Tibial nerve (tissue), 3 donors: ENCODE measurements around the gene PCDHGA8.

ENCODE experiments used
- EP300 ChIP-seq, 2 donors: sonication (generic); formaldehyde crosslinking; IDR thresholded peaks; one replicate each; pipeline ENCODE4 v1.6.1; 2017; ENCODE audit warnings: antibody characterized with exemption in 2 of 2, mild to moderate bottlenecking in 1 of 2
- POLR2A ChIP-seq, 2 donors: fragments of 450-650 bp; IDR thresholded peaks; one replicate each; pipeline ENCODE4 v1.6.1; 2017; ENCODE audit warnings: antibody characterized with exemption in 2 of 2, mild to moderate bottlenecking in 2 of 2, moderate library complexity in 2 of 2

DNA sequence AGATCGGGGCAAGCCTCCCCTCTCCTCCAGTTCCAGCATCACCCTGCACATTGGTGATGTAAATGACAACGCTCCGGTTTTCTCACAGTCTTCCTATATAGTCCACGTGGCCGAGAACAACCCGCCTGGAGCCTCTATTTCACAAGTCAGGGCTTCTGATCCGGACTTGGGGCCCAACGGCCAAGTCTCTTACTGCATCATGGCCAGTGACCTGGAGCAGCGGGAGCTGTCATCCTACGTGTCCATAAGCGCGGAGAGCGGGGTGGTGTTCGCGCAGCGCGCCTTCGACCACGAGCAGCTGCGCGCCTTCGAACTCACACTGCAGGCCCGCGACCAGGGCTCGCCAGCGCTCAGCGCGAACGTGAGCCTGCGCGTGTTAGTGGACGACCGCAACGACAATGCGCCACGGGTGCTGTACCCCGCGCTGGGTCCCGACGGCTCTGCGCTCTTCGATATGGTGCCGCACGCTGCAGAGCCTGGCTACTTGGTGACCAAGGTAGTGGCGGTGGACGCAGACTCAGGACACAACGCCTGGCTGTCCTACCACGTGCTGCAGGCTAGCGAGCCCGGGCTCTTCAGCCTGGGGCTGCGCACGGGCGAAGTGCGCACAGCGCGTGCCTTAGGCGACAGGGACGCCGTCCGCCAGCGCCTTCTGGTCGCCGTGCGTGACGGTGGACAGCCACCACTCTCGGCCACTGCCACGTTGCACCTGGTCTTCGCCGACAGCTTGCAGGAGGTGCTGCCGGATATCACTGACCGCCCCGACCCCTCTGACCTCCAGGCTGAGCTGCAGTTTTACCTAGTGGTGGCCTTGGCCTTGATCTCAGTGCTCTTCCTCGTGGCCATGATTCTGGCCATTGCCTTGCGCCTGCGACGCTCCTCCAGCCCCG is 3.0 kb upstream of the PCDHGA8 start:
- TF ChIP-seq EP300 (IDR thresholded peaks at IDR 0.05) (no peak), POLR2A (IDR thresholded peaks at IDR 0.05) (no peak)
